Measurements from ENCODE around the gene USP32.
"Not testable (repeated sequence)": the region's sequence is repeated elsewhere in the genome, so short reads cannot be mapped to it uniquely, and the experiment has no call there.

Gene USP32

DNA sequence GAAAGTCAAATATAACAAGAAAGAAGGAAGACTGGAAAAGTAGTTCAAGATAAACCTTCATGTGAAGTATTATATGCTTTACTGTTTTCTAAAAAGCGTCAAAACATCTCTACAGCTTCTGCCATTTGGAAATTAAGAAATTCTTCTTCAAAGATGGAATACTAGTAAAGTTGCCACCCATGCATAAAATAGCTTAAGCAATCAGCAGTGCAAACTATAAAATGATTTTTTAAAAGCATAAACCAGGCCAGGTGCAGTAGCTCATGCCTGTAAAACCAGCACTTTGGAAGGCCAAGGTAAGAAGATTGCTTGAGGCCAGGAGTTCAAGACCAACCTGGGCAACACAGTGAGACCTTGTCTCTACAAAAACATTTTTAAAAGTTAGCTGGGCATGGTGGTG lies 68.2 kb downstream of the USP32 start:
- Mint-ChIP-seq H3K27ac (no peak overlapping the region), H3K4me1 (ENCODE audit: low read depth) (peaks cover 16% of the 10 kb centered on the region), H3K4me3 (no peak overlapping the region), H3K36me3 (ENCODE audit: low read depth) (peaks cover 5% of the 10 kb centered on the region), H3K27me3 (no peaks in the 10 kb centered on the region), H3K9me3 (no peaks in the 10 kb centered on the region)

DNA sequence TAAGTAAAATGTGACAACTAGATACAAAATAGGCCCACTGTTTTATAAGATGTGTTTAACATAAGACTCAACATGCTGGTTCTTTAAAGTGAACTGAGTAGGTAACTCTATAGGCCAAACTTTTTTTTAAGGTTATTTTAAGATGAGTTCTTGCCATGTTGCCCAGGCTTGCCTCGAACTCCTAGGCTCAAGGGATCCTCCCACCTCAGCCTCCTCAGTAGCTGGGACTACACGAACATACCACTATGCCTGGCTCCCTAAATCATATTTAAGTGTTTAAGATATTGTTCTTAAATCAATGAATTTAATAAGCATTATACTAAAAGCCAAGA lies 69.9 kb downstream of the USP32 start:
- H3K4me1 Mint-ChIP-seq (ENCODE audit: low read depth) = peaks cover 16% of the 10 kb centered on the region
- peaks cover 3% of the 10 kb centered on the region for H3K36me3 Mint-ChIP-seq (ENCODE audit: low read depth)
- H3K27ac Mint-ChIP-seq = no peak overlapping the region
- no peak overlapping the region for H3K4me3 Mint-ChIP-seq
- H3K27me3 Mint-ChIP-seq = no peaks in the 10 kb centered on the region
- H3K9me3 Mint-ChIP-seq = no peaks in the 10 kb centered on the region

DNA sequence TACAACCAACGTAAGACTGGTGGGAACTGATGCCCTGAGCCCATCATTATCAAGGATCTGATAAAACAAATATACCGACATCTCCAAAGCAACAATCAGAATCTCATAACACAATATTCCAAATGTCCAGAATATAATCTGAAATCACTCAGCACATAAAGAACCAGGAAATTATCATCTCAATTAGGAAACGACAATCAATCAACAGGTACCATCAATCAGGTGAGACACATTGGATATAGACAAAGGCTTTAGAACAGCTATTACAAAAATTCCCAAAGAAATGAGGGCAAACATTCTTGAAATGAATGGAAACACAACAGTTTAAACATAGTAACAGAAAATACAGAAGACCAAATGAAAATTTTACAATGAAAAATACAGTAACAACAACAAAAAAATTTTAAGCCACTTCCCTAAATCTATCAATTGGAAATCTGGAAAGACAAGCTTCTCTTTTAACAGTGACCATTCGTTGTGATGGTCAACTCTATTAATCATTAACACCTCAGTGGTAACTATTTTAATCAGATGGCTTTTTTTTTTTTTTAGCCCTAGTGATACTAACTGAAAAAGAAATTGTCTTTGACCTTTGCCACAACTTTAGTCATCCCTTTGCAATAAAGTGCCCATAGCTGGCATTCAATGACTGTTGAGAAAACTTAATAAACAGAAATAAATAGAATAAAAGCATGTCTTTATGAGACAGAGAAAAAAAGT lies 70.4 kb downstream of the USP32 start:
- Mint-ChIP-seq H3K36me3 (ENCODE audit: low read depth) (no peaks in the 10 kb centered on the region), H3K27ac (no peak overlapping the region), H3K4me1 (ENCODE audit: low read depth) (peaks cover 18% of the 10 kb centered on the region), H3K4me3 (no peak overlapping the region), H3K9me3 (no peaks in the 10 kb centered on the region), H3K27me3 (no peaks in the 10 kb centered on the region)

DNA sequence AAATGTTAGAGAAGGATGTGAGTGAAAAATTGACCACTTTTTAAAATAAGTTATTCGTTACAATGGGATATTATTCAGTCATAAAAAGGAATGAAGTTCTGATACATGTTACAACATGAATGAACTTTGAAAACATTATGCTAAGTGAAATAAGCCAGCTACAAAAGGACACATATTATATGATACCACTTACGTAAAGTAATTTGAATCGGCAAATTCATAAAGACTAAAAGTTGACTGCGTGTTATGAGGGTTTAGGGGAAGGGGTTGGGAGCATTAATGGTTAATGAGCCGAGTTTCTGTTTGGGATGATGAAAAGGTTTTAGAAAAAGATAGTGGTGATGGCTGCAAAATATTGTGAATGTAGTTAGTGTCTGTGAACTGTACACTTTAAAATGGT lies 73.1 kb downstream of the USP32 start:
- Mint-ChIP-seq H3K36me3 (ENCODE audit: low read depth) (no peaks in the 10 kb centered on the region), H3K4me3 (no peak overlapping the region), H3K4me1 (ENCODE audit: low read depth) (peaks cover 33% of the 10 kb centered on the region), H3K27ac (no peak overlapping the region), H3K27me3 (no peaks in the 10 kb centered on the region), H3K9me3 (no peaks in the 10 kb centered on the region)

DNA sequence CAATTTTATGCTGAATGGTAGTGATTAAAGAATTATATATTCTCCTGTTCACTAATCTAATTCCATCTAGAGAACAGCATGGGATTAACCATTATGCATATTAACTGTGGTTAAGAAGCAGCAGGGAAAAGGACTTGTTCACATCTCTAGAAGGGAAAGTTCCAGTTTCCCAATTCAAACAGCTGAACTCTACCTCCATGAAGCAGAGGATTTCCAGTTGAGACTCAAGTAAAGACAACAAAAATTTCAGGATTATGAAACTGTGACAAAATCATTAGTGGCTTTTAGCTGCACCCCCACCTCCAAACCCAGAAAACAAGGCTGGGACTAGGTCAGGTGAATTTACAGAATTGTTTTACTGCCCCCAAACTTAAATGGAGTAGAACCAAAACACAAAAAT lies 73.6 kb downstream of the USP32 start:
- no peak overlapping the region for H3K4me3 Mint-ChIP-seq
- H3K36me3 Mint-ChIP-seq (ENCODE audit: low read depth) = no peaks in the 10 kb centered on the region
- no peaks in the 10 kb centered on the region for H3K9me3 Mint-ChIP-seq
- no peaks in the 10 kb centered on the region for H3K27me3 Mint-ChIP-seq
- H3K27ac Mint-ChIP-seq = no peak overlapping the region
- H3K4me1 Mint-ChIP-seq (ENCODE audit: low read depth) = peaks cover 35% of the 10 kb centered on the region

DNA sequence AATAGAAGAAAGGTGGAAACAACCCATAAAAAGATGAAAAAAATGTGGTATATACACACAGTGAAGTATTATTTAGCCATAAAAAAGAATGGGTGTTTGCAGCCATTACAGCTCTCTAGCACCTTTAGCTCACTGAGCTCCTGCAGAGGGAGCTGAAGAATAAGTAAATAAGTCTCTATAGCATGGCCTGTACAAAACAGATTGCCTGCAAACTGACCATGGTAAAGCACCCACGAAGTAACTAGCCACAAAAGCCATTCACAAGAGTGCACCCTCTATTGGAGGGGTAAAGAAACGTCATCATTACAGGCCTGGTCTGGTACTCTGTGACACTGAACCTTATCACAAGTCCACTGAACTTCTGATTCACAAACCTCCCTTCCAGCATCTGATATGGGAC lies 76.3 kb downstream of the USP32 start:
- peaks cover 3% of the 10 kb centered on the region for H3K36me3 Mint-ChIP-seq (ENCODE audit: low read depth)
- no peaks in the 10 kb centered on the region for H3K27me3 Mint-ChIP-seq
- H3K27ac Mint-ChIP-seq = no peak overlapping the region
- no peaks in the 10 kb centered on the region for H3K9me3 Mint-ChIP-seq
- H3K4me1 Mint-ChIP-seq (ENCODE audit: low read depth) = peaks cover 24% of the 10 kb centered on the region
- no peak overlapping the region for H3K4me3 Mint-ChIP-seq

DNA sequence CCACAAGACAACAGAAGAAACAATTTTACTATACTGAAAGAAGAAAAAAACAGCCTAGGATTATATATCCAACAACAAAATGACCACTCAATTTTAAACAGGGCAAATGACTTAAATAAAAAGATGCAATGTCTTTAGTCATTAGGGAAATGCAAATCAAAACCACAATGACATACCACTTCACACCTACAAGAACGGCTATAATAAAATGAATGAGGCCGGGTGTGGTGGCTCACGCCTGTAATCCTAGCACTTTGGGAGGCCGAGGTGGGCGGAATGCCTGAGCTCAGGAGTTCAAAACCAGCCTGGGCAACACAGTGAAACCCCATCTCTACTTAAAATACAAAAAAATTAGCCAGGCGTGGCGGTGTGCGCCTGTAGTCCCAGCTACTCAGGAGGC lies 77.0 kb downstream of the USP32 start:
- H3K36me3 Mint-ChIP-seq (ENCODE audit: low read depth); H3K9me3 Mint-ChIP-seq; H3K4me3 Mint-ChIP-seq; H3K27me3 Mint-ChIP-seq: not testable (repeated sequence)
- H3K4me1 Mint-ChIP-seq (ENCODE audit: low read depth) = peaks cover 21% of the 10 kb centered on the region
- peak overlapping the region; percentile 49 for H3K27ac Mint-ChIP-seq

DNA sequence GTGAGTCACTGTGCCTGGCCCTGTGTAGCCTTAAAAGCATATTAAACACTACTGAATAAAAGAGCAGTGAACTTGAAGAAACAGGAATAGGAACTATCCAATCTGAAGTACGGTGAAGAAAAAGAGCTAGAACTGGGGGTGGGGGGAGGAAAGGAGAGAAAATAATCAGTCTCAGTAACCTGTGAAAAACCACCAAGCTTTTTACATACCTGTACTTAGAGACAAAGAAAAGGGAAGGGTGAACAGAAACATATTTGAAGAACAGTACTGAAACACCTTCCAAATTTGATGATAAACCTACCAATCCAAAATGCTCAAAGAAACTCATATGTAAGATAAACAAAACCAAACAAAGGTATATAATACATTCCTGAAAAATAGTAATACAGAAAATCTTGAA lies 77.5 kb downstream of the USP32 start:
- H3K4me3 Mint-ChIP-seq = no peak overlapping the region
- peak overlapping the region; percentile 28 for H3K27ac Mint-ChIP-seq
- no peaks in the 10 kb centered on the region for H3K27me3 Mint-ChIP-seq
- peaks cover 7% of the 10 kb centered on the region for H3K36me3 Mint-ChIP-seq (ENCODE audit: low read depth)
- no peaks in the 10 kb centered on the region for H3K9me3 Mint-ChIP-seq
- H3K4me1 Mint-ChIP-seq (ENCODE audit: low read depth) = peaks cover 21% of the 10 kb centered on the region

DNA sequence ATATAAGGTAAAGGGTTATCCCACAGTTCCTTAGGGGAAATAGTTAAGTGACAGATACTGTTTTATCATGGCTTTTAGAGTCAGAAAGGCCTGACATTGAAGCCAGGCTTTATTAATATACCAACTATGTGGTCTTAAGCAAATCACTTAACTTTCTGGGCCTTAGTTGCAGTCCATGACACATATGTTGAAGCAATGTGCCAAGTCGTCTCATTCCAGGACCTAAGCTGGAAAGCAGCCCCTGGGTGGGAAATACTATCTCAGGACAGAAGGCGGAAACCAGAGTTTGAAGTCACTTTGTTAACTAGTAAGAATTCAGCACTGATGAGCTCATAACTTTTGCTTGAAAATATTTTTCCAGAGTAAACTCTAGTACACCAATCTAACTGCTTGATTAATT lies 80.0 kb downstream of the USP32 start:
- Mint-ChIP-seq H3K4me3 (no peak overlapping the region), H3K27me3 (no peaks in the 10 kb centered on the region)

DNA sequence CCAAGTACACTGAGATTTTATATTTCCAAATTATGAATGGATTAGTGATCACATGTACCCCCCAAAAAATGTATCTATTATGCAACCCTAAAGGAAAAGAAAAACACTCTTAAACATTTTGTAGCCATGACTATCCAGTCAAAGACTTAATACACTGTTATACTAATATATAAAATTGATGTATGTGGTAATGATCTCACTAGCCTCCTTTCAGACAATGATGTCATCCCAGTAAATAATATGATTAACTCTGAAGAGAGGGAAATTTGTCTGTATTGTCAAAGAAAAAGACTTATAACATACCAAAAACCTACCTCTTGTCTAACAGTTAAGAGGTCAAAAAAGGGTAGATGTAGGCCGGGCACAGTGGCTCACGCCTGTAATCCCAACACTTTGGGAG lies 80.7 kb downstream of the USP32 start:
- H3K9me3 Mint-ChIP-seq = no peaks in the 10 kb centered on the region
- peaks cover 17% of the 10 kb centered on the region for H3K36me3 Mint-ChIP-seq (ENCODE audit: low read depth)
- peaks cover 18% of the 10 kb centered on the region for H3K4me1 Mint-ChIP-seq (ENCODE audit: low read depth)
- H3K4me3 Mint-ChIP-seq = no peak overlapping the region
- no peak overlapping the region for H3K27ac Mint-ChIP-seq
- H3K27me3 Mint-ChIP-seq = no peaks in the 10 kb centered on the region

More for the DNA sequence above, 80.0 kb downstream of the USP32 start:
- H3K36me3 Mint-ChIP-seq (ENCODE audit: low read depth) = peaks cover 17% of the 10 kb centered on the region
- peaks cover 21% of the 10 kb centered on the region for H3K4me1 Mint-ChIP-seq (ENCODE audit: low read depth)
- no peak overlapping the region for H3K27ac Mint-ChIP-seq
- H3K9me3 Mint-ChIP-seq = no peaks in the 10 kb centered on the region

DNA sequence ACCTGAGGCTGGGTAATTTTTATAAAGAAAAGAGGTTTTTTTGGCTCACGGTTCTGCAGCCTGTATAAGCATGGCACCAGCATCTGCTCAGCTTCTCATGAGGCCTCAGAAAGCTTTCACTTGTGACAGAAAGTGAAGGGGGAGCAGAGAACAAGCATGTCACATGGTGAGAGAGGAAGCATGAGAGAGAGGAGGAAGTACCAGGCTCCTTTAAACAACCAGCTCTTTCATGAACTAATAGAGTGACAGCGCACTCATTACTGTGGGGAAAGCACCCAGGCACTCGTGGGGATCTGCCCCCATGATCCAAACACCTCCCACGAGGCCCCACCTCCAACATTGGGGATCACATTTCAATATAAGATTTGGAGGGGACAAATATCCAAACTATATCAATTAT lies 86.8 kb downstream of the USP32 start:
- Mint-ChIP-seq H3K27me3 (no peaks in the 10 kb centered on the region), H3K4me3 (peak overlapping the region; percentile 24), H3K36me3 (ENCODE audit: low read depth) (peaks cover 12% of the 10 kb centered on the region), H3K4me1 (ENCODE audit: low read depth) (peaks cover 28% of the 10 kb centered on the region), H3K27ac (peak overlapping the region; percentile 66), H3K9me3 (no peaks in the 10 kb centered on the region)

DNA sequence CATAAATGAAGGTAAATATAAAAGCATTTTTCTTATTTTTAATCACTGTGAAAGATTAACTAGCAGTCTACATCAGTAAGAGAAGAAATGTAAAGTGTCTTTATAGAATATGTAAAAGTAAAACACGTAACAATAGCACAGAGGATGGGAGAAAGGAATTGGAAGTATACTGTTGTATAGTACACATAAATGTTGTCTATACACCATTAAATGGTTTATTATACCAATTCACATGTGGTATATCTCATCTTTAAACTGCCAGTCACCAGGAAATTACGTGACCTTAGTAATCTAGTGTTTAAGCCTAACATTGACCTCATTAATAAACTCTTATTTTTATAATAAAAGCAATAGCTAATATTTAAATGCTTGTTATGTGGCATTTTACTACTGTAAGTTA lies 87.4 kb downstream of the USP32 start:
- Mint-ChIP-seq H3K4me1 (ENCODE audit: low read depth) (peaks cover 28% of the 10 kb centered on the region), H3K9me3 (no peaks in the 10 kb centered on the region), H3K4me3 (no peak overlapping the region), H3K36me3 (ENCODE audit: low read depth) (peaks cover 10% of the 10 kb centered on the region), H3K27me3 (no peaks in the 10 kb centered on the region), H3K27ac (no peak overlapping the region)

DNA sequence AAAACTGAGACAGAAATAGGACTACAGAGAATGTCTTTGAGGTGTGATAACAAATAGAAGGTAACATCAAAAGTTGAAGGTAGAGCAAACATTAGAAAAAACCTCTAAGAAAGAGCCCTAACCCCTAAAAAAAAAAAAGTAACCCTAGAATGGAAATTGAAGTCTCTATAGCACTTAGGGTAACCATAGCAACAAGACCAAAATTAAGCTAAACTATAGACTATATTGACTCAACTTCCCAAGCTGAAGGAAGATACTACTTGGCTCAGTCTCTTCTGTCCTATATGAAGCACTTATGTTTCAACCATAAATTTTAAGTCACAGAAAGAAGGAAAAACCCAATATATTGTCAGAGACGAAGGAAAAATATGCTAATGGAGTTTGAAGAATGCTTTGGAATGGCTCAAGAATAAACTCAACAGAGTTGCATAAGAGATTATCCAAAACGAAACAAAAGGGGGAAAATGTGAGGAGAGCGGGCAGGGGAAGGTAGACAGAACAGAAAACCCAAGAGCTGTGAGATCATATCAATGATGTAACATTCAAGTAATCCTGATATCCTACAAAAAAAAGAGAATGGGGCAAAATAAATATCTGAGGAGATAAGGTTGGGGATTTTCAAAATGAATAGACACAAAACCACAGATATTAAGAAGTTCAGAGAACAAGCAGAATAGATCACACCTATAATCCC lies 88.4 kb downstream of the USP32 start:
- Mint-ChIP-seq H3K27ac (peak overlapping the region; percentile 2), H3K27me3 (no peaks in the 10 kb centered on the region), H3K36me3 (ENCODE audit: low read depth) (peaks cover 4% of the 10 kb centered on the region), H3K4me1 (ENCODE audit: low read depth) (peaks cover 28% of the 10 kb centered on the region), H3K4me3 (peak overlapping the region; percentile 14), H3K9me3 (no peaks in the 10 kb centered on the region)

DNA sequence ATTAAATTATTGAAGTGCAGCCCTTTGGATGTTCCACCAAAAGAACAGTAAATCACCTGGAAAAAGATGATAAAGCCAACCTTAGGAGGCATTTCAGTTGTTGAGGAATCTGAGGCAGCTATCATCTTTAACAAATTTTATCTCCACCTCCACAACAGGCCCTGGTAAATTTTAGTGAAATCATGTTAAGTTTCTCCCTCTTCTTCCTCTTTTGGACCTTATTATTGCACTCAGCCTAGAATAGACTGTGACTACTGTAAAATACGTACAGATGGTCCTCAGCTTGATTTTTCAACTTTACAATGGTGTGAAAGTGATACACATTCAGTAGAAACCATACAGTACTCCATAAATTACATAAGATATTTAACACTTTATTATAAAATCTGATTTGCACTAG lies 90.3 kb downstream of the USP32 start:
- Mint-ChIP-seq H3K36me3 (ENCODE audit: low read depth) (no peaks in the 10 kb centered on the region), H3K27me3 (no peaks in the 10 kb centered on the region), H3K4me1 (ENCODE audit: low read depth) (peaks cover 28% of the 10 kb centered on the region), H3K9me3 (no peaks in the 10 kb centered on the region), H3K4me3 (no peak overlapping the region), H3K27ac (no peak overlapping the region)

DNA sequence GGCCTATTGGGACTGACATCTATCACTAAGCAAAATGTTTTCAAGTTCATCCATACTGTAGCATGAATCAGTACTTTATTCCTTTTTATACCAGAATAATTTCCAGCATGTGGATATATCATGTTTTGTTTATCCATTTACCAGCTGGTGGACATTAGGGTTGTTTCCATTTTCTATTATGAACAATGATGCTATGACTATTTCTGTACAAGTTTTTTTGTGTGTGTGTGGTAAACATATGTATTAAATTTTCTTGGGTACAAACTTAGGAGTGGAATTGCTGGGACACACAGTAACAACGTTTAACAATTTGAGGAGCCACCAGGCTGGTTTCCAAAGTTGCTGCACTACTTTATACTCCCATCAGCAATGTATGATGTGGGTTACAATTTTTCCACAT lies 91.0 kb downstream of the USP32 start:
- H3K27ac Mint-ChIP-seq = no peak overlapping the region
- H3K9me3 Mint-ChIP-seq = no peaks in the 10 kb centered on the region
- H3K27me3 Mint-ChIP-seq = no peaks in the 10 kb centered on the region
- no peaks in the 10 kb centered on the region for H3K36me3 Mint-ChIP-seq (ENCODE audit: low read depth)
- no peak overlapping the region for H3K4me3 Mint-ChIP-seq
- peaks cover 27% of the 10 kb centered on the region for H3K4me1 Mint-ChIP-seq (ENCODE audit: low read depth)

DNA sequence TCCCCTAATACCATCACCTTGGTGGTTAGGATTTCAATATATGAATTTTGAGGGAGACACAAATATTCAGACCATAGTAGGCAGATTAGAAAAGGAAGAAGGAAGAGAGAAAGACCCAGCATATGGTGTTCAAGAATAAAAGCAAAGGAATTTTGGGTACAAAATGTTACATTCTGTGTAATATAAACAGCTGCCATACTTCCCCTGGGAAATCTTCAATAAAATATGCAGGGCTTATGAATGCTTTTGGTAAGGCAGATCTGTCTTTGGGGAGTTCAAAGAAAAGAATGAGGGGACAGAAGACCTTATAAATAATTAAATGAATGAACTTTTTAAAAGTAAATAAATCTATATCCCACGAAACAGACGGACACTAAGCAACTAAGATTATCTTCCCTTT lies 91.9 kb downstream of the USP32 start:
- Mint-ChIP-seq H3K4me1 (ENCODE audit: low read depth) (peaks cover 18% of the 10 kb centered on the region), H3K4me3 (no peak overlapping the region), H3K9me3 (no peaks in the 10 kb centered on the region), H3K27me3 (no peaks in the 10 kb centered on the region), H3K36me3 (ENCODE audit: low read depth) (no peaks in the 10 kb centered on the region), H3K27ac (no peak overlapping the region)

Measured in stimulated activated naive CD8-positive, alpha-beta T cell treated with anti-CD3 and anti-CD28 coated beads, Interleukin-15, Interleukin-2, amounts not matched to agents 100 ng/mL and 50 ng/mL, for 24 hours (primary cell).